Subcutaneous adipose tissue (tissue), 4 donors: Measurements from ENCODE around the gene AMBP. TPM values are rescaled to one million over a fixed set of nuclear protein-coding genes. Genes with fewer than 3 reads are reported as not detected.

ENCODE experiments used
- total RNA-seq, 4 donors: library from RNA; depleted of rRNA; stranded (reverse); fragments of >200 nt; gene quantifications; one replicate each; pipeline ENCODE4 v1.1.0, GENCODE V29; 2016
- TF ChIP-seq, protein P1 (sequence below): fragments of 450-650 bp; IDR thresholded peaks from one replicate; pipeline ENCODE4 v1.5.1; 2016; ENCODE audit warnings: low read depth, mild to moderate bottlenecking, control low read depth, antibody characterized with exemption, moderate library complexity

The AMBP gene
- total RNA-seq, 4 donors from 2014 or later, result not detected

DNA sequence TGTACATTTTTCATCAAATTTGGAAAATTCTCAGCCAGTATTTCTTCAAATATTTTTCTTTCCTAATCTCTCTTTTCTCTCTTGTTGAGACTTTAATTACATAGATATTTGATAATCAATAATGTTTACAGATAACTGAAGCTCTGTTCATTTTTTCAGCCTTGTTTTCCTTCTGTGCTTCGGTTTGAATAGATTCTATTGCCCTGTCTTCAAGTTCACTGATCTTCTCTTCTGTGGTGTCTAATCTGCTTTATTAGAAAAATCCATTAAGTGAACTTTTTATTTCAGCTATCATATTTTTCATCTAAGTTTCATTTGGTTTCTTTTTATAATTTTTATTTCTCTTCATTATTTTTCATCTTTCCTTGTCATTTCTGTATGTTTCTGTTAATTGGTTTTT, 54.1 kb downstream of the AMBP start:
- TF ChIP-seq, protein P1, sequence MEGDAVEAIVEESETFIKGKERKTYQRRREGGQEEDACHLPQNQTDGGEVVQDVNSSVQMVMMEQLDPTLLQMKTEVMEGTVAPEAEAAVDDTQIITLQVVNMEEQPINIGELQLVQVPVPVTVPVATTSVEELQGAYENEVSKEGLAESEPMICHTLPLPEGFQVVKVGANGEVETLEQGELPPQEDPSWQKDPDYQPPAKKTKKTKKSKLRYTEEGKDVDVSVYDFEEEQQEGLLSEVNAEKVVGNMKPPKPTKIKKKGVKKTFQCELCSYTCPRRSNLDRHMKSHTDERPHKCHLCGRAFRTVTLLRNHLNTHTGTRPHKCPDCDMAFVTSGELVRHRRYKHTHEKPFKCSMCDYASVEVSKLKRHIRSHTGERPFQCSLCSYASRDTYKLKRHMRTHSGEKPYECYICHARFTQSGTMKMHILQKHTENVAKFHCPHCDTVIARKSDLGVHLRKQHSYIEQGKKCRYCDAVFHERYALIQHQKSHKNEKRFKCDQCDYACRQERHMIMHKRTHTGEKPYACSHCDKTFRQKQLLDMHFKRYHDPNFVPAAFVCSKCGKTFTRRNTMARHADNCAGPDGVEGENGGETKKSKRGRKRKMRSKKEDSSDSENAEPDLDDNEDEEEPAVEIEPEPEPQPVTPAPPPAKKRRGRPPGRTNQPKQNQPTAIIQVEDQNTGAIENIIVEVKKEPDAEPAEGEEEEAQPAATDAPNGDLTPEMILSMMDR, result no peak

DNA sequence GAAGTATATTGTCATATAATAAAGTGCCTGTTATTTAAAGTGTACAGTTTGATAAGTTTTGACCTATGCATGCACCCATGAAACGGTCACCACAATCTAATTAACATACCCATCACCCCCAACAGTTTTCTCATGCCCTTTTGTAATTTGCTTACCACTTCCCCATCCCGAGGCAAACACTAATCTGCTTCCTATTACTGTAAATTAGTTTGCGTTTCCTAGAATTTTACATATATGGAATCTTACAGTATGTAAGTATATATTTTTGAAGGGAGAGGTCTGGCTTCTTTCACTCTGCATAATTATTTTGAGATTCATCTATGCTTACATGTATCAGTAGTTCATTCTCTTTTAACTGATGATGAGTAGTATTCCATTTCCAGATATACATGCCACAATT, 56.5 kb downstream of the AMBP start:
- TF ChIP-seq, protein P1, result no peak

DNA sequence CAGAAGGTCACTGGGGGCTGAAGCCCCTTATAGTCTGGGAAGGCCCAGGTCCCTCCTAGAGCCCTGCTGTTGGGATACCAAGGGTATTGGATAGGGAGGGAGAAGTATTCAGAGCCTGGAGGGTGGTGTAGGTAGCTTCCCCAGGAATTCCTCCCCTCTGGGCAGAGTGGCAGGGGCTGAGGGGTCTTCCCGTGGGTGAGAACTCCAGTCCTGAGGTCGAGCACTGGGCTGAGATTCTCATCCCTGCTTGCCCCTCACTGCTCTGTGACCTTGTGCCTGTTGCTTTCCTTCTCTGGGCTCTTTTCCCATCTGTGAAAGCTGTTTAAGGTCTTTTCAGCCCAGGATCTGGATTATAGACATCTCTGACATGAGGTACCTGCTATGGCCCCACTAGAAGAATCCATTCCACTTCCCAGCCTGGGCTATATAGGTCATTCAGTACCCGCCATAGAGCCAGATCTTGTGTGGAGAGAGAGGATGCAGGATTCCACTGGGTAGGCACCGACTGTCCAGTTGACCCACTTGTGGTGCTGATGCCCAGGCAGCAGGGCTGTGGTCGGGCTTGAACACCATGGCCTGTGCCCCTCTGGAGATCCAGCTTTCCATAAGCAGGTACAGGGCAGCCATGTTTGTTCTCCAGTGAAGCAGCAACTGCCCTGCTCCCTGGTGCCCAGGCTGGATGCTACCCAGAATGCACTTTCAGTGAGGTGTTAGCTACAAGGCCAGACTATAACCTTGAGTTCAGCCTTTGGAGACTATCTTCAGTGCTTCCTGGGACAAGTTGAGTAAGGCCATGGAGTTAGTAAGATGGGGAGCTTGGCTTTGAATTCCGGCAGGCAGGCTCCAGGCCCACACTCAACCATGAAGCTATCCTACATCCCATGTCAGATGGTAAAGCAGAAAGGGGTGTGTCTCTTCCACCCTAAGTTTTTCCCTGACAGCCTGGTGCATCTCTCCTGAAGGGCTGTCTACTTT, 60.1 kb downstream of the AMBP start:
- TF ChIP-seq, protein P1, result no peak

DNA sequence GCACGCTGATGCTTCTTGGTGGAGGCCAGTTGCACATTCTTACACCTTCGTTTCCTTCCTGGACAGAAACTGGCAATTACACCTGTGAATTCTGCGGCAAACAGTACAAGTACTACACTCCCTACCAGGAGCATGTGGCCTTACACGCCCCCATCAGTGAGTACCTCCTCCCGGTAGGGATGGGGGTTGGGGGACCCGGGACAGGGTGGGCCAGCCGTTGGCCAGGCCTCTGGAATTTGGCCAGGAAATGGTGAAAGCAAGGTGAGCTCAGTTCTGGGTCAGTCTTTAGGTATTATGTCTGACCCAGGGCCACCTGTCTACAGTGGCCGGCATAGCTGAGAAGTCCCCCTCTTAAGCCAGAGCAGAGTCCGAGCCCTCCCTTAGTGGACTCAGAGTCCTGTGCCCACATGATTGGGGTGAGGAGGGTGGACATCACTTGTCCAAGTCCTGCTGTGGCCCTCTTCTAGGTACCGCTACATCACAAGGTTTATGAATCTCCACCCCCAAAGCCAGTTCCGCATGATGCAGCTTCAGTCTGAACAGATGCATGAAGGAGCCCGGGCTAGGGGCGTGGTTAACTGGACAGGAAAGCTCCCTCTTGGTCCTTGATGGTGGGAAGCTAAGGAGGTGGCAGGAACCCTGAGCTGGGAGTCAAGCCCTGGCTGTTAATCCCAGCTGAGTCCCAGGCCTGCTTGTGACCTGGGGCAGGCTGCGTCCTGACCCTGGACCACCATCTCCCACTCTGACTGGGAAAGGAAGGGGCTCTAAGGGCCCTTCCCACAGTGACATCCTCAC, 61.3 kb downstream of the AMBP start:
- TF ChIP-seq, protein P1, result no peak

DNA sequence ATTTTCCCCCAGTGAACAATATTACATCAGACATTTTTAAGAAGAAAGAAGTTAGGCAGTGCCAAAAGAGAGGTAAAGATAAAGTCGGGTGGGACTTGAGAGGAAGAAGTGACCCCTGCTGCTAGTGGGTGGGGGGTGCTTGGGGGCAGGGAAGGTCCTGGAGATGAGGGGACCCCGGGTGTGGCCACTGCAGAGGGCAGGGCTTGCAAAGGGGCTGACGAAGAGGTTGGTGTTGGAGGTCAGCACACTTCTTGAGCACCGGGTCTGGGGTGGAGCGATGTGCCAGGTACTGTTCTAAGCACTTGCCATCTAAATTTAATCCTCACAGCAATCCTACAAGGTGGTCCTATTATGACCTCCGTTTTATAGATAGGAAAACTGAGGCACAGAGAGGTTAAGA, 62.0 kb downstream of the AMBP start:
- TF ChIP-seq, protein P1, result no peak

DNA sequence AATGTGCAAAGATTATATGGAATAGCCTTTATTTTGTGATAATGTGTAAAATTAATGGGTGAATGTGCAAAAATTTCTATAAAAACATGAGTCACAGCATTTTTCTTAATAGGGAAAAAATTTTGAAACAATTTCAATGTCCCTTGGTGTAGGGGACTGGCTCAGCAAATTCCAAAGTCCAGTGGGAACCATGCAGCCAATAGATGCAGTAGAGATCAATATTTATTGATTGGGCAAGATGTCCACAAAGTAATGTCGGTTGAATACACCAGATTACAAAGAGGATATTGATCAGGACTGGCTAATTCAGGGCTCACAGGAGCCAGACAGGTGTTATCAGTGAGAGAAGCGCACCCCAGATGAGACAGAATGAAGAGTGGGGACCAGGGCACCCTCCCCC, 62.5 kb downstream of the AMBP start:
- TF ChIP-seq, protein P1, result no peak

DNA sequence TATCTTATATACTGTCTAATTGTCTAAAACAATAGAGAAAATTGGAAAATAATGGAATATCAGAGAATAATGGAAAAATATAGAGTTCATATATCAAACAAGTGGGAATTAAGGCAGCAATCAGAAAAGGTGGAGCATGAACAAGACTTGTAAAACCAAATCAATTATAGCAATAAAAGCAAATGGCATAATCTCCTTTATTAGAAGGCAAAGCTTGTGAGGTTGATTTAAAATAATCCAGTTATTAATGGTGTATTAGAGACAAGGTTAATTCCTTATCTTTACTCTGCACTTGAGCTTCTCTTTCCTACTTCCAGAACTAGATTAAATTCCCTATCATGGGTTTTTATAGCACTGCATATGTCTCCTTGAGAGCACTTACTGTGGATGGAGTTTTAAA, 64.1 kb downstream of the AMBP start:
- TF ChIP-seq, protein P1, result no peak
